Measurements from ENCODE around the gene HIPK3.
"Not testable (repeated sequence)": the region's sequence is repeated elsewhere in the genome, so short reads cannot be mapped to it uniquely, and the experiment has no call there.

HIPK3 gene

DNA sequence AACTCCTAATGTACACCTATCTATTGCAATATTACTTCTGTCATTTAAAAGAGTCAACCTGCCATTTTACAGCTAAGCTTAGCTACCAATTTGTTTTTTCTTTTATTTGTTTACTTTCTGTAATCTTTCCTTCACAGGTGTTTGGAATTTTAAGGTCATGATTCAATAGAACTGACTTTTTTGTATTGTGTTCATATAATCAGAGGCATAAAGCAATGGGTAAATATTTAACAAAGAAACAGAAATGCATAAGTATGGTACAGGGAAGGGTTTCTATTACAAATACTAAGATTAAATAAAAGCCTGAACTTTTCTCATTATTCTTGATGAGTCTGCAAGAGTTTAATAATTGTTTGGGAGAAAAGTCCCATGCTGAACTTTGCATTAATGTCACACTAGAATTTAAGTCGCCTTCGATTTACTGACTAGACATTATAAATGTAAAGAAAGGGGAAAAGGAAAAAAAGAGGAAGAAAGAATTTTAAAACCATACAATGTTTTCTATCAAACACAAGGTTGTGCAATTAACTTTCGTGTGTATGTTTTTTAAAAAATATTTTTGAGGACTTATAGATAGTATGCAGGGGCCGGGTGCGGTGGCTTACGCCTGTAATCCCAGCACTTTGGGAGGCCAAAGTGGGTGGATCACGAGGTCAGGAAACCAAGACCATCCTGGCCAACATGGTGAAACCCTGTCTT lies 35.0 kb upstream of the HIPK3 start:
- no peak overlapping the region for H3K27ac ChIP-seq
- no peak for DNase-seq (ENCODE audit: low read depth, low spot score)
- no peaks in the 10 kb centered on the region for H3K9me3 ChIP-seq (ENCODE audit: low read depth, low read length)
- TF ChIP-seq FOXP2 (optimal IDR thresholded peaks at IDR 0.05; ENCODE audit: control extremely low read depth, extremely low read length, insufficient read depth) (no peak), POLR2AphosphoS5 (IDR thresholded peaks at IDR 0.05; ENCODE audit: borderline replicate concordance, low read depth, low read length) (no peak), EZH2 (IDR thresholded peaks at IDR 0.05) (no peak)
- no peaks in the 10 kb centered on the region for H3K36me3 ChIP-seq (ENCODE audit: insufficient read depth, low read length)
- no peak overlapping the region for H3K4me3 ChIP-seq
- H3K9ac ChIP-seq (ENCODE audit: insufficient read length) = no peak overlapping the region

DNA sequence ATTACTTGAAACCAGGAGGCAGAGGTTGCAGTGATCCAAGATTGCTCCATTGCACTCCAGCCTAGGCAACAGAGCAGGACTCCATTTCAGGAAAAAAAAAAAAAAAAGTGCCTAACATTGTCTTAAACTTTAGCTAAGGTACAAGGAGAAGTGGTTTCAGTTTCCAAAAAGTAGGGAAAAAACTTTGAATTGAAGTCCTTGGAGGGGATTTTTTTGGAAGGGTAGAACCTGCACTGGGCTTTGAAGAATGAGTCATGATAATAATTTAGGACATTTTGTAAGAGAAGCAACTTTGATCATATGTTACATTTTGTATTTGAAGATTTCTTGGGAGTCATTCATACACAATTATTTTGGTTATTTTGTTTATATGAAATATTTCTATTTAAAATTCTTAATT lies 31.8 kb upstream of the HIPK3 start:
- Histone ChIP-seq H3K36me3 (ENCODE audit: insufficient read depth, low read length) (no peaks in the 10 kb centered on the region), H3K9me3 (ENCODE audit: low read depth, low read length) (no peaks in the 10 kb centered on the region), H3K27ac (no peak overlapping the region), H3K4me3 (no peak overlapping the region), H3K9ac (ENCODE audit: insufficient read length) (no peak overlapping the region)
- no peak for DNase-seq (ENCODE audit: low read depth, low spot score)
- TF ChIP-seq EZH2 (IDR thresholded peaks at IDR 0.05) = no peak
- TF ChIP-seq FOXP2 (optimal IDR thresholded peaks at IDR 0.05; ENCODE audit: control extremely low read depth, extremely low read length, insufficient read depth) = no peak
- TF ChIP-seq POLR2AphosphoS5 (IDR thresholded peaks at IDR 0.05; ENCODE audit: borderline replicate concordance, low read depth, low read length) = no peak

DNA sequence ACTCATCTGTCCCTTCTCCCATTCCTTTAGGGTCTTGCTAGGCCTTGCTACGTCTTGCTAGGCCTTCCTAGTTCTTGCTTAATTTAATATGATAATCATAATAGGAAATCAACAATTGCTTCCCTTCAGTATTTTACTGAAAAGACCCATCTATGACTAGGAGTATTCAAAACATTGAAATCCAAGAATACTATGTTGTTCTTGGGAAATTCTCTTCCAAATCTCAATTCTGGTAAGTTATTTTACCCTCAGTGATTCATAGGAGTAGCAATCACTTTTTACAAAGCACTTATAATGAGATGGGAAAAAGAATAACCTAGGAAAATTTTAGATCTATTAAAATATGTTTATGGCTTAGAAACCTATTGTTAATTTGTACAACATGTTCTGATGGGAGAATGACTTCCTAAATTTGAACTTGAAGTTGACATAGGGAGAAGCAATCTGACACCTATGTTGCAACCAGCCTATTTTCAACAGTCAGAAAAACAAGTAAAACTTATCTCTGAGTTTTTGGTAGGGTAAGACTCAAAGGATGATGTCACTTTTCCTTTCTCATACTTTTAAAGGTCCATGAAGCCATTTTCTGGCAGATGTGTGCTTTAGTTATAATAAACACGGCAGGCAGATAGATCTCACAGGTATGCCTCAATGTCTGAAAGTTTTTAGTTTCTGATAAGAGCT lies 29.5 kb upstream of the HIPK3 start:
- H3K9me3 ChIP-seq (ENCODE audit: low read depth, low read length) = no peaks in the 10 kb centered on the region
- DNase-seq (ENCODE audit: low read depth, low spot score) = no peak
- no peak overlapping the region for H3K4me3 ChIP-seq
- TF ChIP-seq FOXP2 (optimal IDR thresholded peaks at IDR 0.05; ENCODE audit: control extremely low read depth, extremely low read length, insufficient read depth) (no peak), POLR2AphosphoS5 (IDR thresholded peaks at IDR 0.05; ENCODE audit: borderline replicate concordance, low read depth, low read length) (no peak), EZH2 (IDR thresholded peaks at IDR 0.05) (no peak)
- no peaks in the 10 kb centered on the region for H3K36me3 ChIP-seq (ENCODE audit: insufficient read depth, low read length)
- no peak overlapping the region for H3K27ac ChIP-seq
- H3K9ac ChIP-seq (ENCODE audit: insufficient read length) = no peak overlapping the region

DNA sequence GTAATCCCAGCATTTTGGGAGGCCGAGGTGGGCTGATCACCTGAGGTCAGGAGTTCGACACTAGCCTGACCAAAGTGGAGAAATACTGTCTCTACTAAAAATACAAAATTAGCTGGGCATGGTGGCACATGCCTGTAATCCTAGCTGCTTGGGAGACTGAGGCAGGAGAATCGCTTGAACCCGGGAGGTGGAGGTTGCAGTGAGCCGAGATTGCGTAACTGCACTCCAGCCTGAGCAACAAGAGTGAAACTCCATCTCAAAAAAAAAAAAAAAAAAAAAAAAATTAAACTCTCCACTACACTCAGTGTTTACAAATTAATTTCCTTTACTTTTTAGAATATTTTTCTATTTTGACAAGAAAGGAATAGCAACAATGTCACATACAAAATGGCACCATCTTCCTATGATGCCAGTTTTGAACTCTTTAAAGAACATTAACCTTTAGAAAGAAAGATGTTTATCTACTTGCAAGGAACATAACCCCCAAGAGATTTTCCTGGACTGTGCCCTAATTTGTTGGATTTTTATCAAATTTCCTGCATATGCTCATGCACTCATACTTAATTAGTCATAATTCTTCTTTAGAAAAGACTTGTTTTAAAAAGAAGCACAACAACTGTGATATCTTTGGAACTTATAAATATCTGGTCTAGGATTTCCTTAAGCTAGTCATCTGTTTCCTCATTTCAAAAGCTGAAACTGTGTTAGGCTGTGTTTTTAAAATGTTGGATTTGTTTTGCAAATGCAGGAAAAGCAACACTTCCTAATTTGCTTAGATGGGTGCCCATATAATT lies 22.6 kb upstream of the HIPK3 start:
- no peak overlapping the region for H3K27ac ChIP-seq
- TF ChIP-seq POLR2AphosphoS5 (IDR thresholded peaks at IDR 0.05; ENCODE audit: borderline replicate concordance, low read depth, low read length) (no peak), FOXP2 (optimal IDR thresholded peaks at IDR 0.05; ENCODE audit: control extremely low read depth, extremely low read length, insufficient read depth) (no peak), EZH2 (IDR thresholded peaks at IDR 0.05) (no peak)
- no peaks in the 10 kb centered on the region for H3K36me3 ChIP-seq (ENCODE audit: insufficient read depth, low read length)
- no peak overlapping the region for H3K9ac ChIP-seq (ENCODE audit: insufficient read length)
- H3K9me3 ChIP-seq (ENCODE audit: low read depth, low read length) = no peaks in the 10 kb centered on the region
- no peak for DNase-seq (ENCODE audit: low read depth, low spot score)
- no peak overlapping the region for H3K4me3 ChIP-seq

DNA sequence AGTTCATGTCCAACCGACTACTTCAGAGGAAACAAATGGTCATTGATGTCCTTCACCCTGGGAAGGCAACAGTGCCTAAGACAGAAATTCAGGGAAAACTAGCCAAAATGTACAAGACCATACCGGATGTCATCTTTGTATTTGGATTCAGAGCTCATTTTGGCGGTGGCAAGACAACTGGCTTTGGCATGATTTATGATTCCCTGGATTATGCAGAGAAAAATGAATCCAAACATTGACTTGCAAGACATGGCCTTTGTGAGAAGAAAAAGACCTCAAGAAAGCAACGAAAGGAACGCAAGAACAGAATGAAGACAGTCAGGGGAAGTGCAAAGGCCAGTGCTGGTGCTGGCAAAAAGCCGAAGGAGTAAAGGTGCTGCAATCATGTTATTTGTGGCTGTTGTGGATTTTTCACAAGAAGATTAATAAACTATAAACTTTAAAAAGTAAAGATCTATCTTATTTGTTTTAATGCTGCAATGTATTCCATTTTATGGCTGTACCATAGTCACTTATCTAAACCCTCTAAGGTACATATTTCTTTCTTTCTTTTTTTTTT lies 20.1 kb upstream of the HIPK3 start:
- no peak for TF ChIP-seq FOXP2 (optimal IDR thresholded peaks at IDR 0.05; ENCODE audit: control extremely low read depth, extremely low read length, insufficient read depth)
- TF ChIP-seq EZH2 (IDR thresholded peaks at IDR 0.05) = no peak
- no peak for TF ChIP-seq POLR2AphosphoS5 (IDR thresholded peaks at IDR 0.05; ENCODE audit: borderline replicate concordance, low read depth, low read length)
- Histone ChIP-seq H3K27ac (no peak overlapping the region), H3K9me3 (ENCODE audit: low read depth, low read length) (no peaks in the 10 kb centered on the region), H3K9ac (ENCODE audit: insufficient read length) (no peak overlapping the region), H3K4me3 (no peak overlapping the region), H3K36me3 (ENCODE audit: insufficient read depth, low read length) (no peaks in the 10 kb centered on the region)
- no peak for DNase-seq (ENCODE audit: low read depth, low spot score)

DNA sequence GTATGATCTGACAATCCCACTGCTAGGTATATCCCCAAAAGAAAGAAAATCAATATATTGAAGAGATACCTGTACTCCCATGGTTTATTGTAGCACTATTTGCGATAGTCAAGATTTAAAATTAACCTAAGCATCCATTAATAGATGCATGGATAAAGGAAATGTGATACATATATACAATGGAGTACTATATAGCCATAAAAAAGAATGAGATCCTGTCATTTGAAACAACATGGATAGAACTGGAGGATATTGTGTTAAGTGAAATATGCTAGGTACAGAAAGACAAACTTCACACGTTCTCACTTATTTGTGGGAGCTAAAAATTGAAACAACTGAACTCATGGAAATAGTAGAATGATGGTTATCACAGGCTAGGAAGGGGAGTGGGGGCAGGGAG lies 14.6 kb upstream of the HIPK3 start:
- TF ChIP-seq FOXP2 (optimal IDR thresholded peaks at IDR 0.05; ENCODE audit: control extremely low read depth, extremely low read length, insufficient read depth) (no peak), POLR2AphosphoS5 (IDR thresholded peaks at IDR 0.05; ENCODE audit: borderline replicate concordance, low read depth, low read length) (no peak), EZH2 (IDR thresholded peaks at IDR 0.05) (no peak)
- H3K27ac ChIP-seq = no peak overlapping the region
- no peaks in the 10 kb centered on the region for H3K9me3 ChIP-seq (ENCODE audit: low read depth, low read length)
- no peaks in the 10 kb centered on the region for H3K36me3 ChIP-seq (ENCODE audit: insufficient read depth, low read length)
- H3K4me3 ChIP-seq = no peak overlapping the region
- H3K9ac ChIP-seq (ENCODE audit: insufficient read length) = no peak overlapping the region
- no peak for DNase-seq (ENCODE audit: low read depth, low spot score)

DNA sequence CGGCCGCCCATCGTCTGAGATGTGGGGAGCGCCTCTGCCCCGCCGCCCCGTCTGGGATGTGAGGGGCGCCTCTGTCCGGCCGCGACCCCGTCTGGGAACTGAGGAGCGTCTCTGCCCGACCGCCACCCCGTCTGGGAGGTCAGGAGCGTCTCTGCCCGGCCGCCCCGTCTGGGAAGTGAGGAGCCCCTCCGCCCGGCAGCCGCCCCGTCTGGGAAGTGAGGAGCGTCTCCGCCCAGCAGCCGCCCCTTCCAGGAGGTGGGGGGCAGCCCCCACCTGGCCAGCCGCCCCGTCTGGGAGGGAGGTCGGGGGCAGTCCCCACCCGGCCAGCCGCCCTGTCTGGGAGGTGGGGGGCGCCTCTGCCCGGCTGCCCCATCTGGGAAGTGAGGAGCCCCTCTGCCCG lies 13.5 kb upstream of the HIPK3 start:
- H3K9me3 ChIP-seq (ENCODE audit: low read depth, low read length); H3K36me3 ChIP-seq (ENCODE audit: insufficient read depth, low read length); DNase-seq (ENCODE audit: low read depth, low spot score); H3K4me3 ChIP-seq; H3K9ac ChIP-seq (ENCODE audit: insufficient read length); H3K27ac ChIP-seq: not testable (repeated sequence)

DNA sequence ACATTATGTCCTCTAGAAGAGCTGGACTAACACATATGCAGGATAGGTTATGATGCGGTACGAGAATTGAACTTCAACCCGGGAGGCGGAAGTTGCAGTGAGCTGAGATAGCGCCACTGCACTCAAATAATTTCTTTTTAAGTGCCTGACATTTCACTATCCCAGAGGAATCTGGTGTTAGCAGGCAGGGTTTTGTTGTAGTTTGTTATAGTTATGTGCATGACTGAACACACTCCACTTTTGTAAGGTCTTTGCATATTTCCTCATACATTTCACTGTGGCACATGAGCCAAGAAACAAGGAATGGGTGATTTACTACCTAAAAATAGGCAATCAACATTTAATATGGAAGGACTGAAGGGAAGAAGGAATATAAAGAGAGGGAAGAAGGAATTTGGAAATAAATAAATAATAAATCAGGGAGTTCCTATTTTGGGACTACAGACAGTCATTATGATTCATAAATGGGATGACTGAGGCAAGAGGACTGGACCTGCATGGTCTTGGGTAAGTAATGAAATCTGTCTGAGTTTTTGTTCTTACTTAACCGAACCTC lies 8.7 kb upstream of the HIPK3 start:
- no peaks in the 10 kb centered on the region for H3K36me3 ChIP-seq (ENCODE audit: insufficient read depth, low read length)
- no peak for TF ChIP-seq EZH2 (IDR thresholded peaks at IDR 0.05)
- no peak for TF ChIP-seq POLR2AphosphoS5 (IDR thresholded peaks at IDR 0.05; ENCODE audit: borderline replicate concordance, low read depth, low read length)
- TF ChIP-seq FOXP2 (optimal IDR thresholded peaks at IDR 0.05; ENCODE audit: control extremely low read depth, extremely low read length, insufficient read depth) = no peak
- H3K4me3 ChIP-seq = no peak overlapping the region
- H3K9ac ChIP-seq (ENCODE audit: insufficient read length) = no peak overlapping the region
- no peaks in the 10 kb centered on the region for H3K9me3 ChIP-seq (ENCODE audit: low read depth, low read length)
- no peak overlapping the region for H3K27ac ChIP-seq
- DNase-seq (ENCODE audit: low read depth, low spot score) = no peak
